HG02943 (cell line): ENCODE measurements around the gene IFTAP.
"Not testable (repeated sequence)": the region's sequence is repeated elsewhere in the genome, so short reads cannot be mapped to it uniquely, and the experiment has no call there.

Experiments
- ATAC-seq: cut with Tn5 transposase; IDR thresholded peaks from one replicate; pipeline ENCODE4 v1.9.1; 2021; ENCODE audit warnings: mild to moderate bottlenecking, low read depth, moderate library complexity; ENCODE audit not compliant: unreplicated experiment

The IFTAP gene

GRCh38 chr11:36631774-36632173 is 37.5 kb downstream of the IFTAP start:
- ATAC-seq = no peak

DNA sequence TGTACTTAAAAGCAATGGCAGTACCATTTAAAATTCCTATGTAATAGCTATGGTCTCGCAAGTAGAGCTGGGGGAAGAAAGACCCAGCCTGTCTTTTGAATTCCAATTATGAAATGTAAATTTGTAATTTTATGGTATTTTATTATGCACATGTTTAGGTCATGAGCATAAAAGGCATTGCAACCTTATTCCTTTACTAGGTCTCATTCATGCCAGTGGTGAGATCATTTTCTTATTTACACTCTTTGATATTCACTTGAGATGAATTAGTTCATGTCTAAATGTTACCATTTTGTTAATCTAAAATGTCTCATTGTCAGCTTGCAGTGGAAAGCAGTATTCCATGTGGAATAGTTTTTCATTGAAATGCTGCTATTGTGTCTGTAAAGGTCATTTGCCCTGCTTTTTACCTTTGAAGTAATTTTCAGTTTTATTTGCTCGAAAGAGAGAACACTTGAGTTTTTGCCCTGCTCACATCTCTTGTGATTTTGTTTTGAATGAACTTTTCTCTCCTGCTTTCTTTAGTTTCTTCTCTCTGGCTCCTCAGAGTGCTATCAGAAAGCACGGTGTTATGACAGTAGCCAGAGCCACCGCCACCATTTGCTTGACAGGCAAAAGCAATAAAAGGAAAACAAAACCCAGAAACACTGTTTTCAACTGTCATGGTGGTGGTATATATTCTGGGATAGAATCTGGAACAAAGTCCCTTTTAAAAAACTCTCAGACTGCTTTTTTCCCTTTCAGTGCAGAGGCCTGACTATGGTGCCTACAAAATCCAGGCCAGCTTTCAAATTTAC is 41.0 kb downstream of the IFTAP start:
- ATAC-seq = no peak

DNA sequence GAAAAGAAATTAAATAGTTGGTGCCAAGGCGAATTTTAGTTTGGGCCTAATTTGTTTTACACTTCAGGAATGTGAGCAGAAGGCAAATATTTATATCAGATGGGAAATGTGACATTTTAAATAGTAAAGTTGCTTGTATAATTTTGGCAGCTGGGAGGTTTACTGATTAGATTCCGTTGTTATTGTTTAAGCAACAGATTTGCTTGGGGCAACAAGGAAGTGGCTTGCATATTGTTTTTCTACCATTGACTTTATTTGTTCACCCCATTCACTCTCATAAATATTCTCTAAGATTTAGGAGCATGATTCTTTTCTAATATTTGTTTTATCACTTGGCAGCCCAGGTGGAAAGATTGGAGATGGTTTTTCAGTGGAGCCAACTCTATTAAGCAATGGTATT is 44.3 kb downstream of the IFTAP start:
- ATAC-seq = no peak

GRCh38 chr11:36657610-36658267 is 63.4 kb downstream of the IFTAP start:
- no peak for ATAC-seq

- ATAC-seq = not testable (repeated sequence)
Measured at GRCh38 chr11:36661359-36661758, 67.1 kb downstream of the IFTAP start.

DNA sequence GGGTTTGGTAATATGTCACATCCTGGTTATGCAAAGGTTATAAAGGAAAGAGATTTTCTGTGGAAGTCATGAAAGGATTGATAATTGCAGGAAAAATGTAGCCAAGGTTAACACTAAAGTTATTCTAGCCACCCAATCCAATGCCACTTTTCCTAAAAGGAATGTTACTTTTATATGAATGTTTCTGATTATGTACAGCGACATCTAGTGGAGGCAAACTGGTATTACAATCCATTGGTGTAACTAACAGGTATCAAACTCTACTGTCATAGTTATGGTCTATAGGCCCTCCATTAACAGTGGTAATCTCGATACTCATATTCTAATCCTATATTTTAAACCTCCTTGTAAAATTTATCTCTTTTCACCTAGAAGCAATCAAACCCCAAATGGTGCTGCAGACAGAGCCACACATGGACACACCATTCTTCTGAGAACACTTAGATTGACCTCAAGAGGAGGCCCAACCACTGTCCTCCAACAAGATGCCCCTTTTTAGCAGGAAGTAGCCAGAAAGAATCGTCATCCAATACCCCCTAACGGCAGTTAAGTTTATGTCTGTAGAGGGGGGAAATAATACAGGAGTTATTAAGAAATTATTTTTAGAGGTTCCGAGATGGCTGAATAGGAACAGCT is 78.6 kb downstream of the IFTAP start:
- no peak for ATAC-seq

DNA sequence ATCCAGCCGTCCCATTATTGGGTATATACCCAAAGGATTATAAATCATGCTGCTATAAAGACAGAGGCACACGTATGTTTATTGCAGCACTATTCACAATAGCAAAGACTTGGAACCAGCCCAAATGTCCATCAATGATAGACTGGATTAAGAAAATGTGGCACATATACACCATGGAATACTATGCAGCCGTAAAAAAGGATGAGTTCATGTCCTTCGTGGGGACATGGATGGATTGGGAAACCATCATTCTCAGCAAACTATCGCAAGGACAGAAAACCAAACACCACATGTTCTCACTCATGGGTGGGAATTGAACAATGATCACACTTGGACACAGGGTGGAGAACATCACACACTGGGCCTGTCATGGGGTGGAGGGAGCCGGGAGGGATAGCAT is 85.2 kb downstream of the IFTAP start:
- ATAC-seq = not testable (repeated sequence)

- ATAC-seq = no peak
Measured at GRCh38 chr11:36683818-36684217, 89.5 kb downstream of the IFTAP start.

DNA sequence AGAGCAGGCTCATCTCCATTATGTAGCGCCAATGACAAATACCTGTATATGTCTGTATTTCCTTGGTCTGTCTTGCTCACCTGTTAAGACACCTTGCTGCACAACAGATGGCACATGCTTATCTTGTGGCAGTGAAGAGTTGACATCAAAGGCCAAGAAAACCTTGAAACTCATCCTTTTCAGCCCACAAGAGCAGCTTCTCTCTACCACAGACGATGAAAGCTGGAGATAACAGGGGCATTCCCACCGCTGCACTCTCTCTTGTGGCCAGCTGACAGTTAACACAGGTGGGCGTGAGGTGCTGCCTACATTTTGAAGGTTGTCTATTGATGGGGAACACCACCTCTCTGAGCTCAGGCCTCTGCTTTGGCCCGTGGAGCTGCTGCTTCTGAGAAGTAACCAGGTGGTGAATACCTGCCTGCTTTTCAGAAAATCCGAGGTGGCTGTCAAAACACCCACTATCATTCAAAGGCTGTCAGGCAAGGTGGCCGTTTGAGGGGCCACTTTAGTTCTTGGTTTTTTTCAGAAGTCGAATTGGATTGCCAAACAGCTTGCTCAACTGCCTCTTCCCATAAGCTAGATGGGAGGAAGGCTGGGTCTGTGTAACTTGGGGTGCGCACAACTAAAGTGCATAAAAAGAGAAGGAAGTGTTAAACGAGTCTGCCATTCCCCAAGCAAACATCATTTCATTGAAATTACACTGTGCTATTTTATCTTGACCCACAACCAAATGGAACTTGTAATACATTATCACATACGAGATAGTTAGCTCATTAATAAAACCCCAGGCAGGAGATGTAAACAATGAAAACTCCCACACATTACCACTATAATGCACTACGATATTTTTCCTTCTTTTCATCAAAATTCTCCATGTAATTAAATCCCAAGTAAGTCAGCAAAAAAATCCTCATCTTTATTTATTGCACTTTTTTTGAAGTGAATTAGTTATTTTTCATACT is 90.8 kb downstream of the IFTAP start:
- no peak for ATAC-seq

GRCh38 chr11:36688132-36688531 is 93.8 kb downstream of the IFTAP start:
- no peak for ATAC-seq

DNA sequence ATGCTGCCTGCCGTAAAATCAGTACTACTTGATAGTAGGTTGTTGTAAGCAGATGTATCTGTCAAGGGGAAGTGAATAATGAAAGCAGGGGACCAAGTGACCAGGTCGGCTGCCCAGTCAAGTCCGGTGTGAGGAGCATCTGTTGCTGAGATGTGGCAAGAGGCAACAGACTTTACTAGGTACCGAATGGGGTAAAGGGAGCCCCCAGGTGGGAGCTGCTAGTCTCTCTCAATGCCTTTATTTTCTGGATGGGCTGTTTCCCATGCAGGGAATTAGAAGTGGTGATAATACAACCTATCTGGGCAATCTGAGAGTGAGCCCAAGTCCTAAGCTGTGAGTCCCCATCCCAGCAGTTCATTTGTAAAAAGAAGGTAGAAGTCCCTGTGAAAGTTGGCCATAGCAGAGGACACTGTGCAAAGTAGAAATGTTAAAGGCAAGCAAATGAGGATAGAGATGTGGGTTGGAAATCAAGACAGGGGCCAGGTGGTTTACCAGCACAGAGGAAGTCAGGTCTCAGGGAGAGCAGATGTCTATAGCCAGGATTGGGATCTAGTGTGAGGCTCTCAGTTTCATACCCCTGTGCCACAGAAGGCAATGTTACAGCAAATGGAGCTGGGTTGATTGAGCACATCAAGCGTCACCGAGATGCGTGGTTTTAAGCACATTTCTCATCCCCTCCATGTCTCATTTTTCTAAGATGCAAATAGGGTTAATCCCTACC is 94.4 kb downstream of the IFTAP start:
- no peak for ATAC-seq

DNA sequence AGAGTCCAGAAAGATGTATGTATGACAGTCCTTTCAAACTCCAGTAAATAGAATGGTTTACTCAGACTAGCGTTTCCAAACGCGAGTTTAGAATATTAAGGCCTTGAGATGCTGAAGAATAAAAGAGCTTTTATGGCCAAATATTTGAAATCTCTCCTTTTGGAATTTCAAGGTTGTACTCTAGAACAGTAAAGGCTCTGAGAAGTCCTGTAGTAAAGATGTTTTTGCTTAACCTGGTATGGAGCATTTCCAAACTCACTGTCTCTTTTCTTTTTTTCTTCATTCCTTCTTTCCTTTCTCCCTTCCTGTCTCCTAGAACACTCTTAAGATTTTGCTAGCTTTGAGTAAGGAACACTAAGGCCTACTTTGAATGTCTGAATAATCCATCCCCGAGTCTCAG is 95.1 kb downstream of the IFTAP start:
- no peak for ATAC-seq

- ATAC-seq = no peak
Measured at GRCh38 chr11:36692704-36693103, 98.4 kb downstream of the IFTAP start.

- ATAC-seq = no peak
Measured at GRCh38 chr11:36693139-36693843, 99.0 kb downstream of the IFTAP start.

GRCh38 chr11:36695111-36695510 is 100.8 kb downstream of the IFTAP start:
- no peak for ATAC-seq

DNA sequence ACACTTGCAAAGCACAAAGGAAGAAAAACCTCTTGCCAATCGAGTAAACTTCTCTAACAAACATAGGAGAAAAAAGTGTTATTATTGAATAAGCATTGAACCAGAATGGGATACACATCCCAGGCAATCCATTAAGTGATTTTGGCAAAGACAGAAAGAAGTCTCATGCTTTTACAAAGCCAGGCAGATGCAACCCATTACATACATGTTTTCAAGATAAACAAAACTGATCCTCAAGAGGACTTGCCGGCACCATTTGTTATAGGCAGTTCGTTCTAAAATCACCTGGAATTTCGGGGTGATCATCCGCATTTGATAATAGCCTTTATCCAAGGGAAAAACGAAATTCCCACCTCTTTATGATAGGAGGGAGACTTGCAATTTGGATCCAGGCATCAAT is 101.3 kb downstream of the IFTAP start:
- no peak for ATAC-seq

GRCh38 chr11:36696550-36696949 is 102.2 kb downstream of the IFTAP start:
- no peak for ATAC-seq

DNA sequence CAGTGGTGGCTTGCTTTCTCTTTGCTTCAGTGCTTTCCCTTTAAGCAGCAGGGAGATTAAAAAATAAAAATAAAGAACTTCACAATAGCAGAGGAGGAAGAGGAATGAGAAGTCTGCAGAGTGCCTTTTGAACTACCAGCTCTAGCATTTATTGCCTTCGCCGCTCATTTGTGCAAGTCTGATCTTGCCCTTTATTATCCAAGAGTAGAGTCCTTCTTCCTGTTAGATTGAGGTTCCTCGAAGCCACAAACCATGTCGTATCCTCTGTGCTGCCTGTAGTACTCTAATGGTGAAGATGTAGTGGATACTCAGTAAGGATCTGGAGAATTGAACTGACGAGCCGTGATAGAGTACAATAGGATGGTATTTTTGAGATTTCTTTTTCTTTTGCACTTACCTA is 105.0 kb downstream of the IFTAP start:
- no peak for ATAC-seq

GRCh38 chr11:36700246-36700645 is 105.9 kb downstream of the IFTAP start:
- no peak for ATAC-seq
